Midbrain (tissue), 1 donor: ENCODE results near the gene CDH22.

Experiments used
- DNase-seq: peaks from one replicate; lab custom pipeline; 2025; lab: John Stamatoyannopoulos, UW

Gene CDH22

GRCh38 chr20:46323557-46323956 lies 15.3 kb upstream of the CDH22 start:
- DNase-seq: no peak

DNA sequence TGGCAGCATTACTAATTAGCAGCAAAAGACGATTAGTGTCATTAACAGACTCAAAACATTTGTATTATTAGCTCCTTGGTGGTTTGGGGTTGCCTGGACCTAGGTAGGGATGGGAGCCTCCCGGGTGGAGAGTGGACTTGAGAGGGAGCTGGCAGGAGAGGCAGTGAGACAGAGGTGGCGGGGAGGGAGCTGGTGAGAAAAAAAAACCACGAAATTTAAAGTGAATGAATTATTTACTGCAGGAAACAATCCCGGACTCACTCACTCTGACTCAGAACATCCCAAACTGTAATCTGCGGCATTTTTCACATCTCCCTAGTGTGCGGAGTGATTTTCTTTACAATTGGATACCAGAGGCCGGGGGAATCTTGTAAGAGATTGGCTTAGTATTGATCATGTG lies 14.3 kb upstream of the CDH22 start:
- no peak for DNase-seq

DNA sequence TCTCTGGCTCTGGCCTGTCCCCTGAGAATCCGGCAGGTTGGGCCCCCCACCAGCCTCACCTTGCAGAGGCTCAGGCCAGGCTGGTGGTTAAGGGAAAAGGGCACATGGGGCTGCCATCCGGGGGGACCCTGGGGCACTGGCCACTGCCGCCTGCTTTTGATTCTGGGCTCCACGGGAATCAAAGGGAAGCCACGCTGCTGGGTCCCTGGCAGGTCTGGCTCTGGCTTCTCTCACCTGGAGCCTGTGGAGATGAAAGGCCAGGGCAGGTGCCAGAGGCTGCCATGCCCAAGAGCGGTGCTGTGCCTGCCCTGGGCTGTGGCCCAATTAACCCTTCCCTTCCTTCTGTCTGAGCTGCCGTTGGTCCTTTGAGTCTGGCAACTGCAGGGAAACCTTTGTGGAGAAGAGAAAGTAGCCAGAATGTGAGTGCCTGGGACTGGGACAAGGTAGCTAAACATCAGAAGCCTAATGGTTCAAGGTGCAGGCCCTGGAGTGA lies 9.4 kb upstream of the CDH22 start:
- no peak for DNase-seq

- no peak for DNase-seq
These were observed 8.8 kb upstream of the CDH22 start for GRCh38 chr20:46316984-46317684.

DNA sequence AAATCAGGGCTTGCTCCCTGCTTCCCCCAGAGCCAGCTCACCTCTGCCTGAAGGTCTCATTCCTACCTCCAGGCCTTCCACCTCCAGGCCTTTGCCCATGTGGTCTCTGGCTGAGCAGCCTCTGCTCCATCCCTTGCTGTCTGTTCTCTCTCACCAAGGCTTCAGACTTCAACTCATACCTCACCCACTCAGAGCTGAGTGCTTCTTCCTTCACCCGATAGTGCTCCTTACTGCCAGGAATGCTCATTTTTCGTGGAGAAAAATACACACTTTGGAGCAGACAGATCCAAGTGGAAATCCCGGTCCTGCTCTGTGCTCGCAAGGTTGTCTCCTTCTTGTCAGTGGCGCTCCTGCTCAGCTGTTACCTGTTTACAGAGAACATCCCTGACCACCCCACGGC lies 7.0 kb upstream of the CDH22 start:
- no peak for DNase-seq

GRCh38 chr20:46312945-46313861 lies 4.9 kb upstream of the CDH22 start:
- DNase-seq: no peak

DNA sequence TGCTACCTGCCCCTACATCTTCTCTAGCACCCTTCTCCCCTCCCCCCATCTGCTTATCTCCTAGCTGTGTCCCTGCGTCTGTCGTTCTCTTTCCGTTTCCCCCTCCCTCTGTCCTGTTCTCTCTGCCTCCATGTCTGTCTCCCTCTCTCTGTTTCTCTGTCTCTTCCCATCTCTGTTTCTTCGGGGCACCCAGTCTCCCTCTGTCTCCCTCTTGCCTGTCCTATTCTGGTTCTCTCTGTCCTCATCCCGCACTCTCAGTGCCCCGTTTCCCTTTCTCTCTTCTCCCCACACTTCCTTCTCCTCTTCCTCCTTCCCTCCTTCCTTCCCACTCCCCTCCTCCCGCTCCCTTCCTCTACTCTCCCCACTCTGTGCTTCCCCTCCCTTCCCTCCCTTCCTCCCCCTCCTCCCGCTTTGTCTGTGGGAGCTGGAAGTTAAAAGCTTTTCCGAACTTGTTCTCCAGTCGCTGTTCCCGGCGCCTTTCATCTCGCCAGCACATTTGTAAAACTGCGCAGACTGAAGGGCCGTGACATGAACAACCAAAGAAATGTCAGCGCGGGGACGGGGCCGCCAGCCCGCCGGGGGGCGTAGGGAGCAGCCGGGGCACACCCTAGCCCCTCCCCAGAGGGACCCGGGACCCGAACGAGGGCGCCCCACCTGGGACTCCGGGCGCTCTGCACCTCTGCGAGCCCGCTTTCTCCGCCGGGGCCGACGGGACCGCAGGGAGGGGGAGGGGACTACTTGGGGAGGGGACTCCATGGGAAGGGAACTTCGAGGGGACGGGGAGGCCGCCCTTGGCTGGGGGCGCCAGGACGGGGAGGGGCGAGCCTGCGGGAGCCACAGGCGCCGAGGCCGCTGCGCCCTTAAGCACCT lies 4.0 kb upstream of the CDH22 start:
- DNase-seq: no peak

DNA sequence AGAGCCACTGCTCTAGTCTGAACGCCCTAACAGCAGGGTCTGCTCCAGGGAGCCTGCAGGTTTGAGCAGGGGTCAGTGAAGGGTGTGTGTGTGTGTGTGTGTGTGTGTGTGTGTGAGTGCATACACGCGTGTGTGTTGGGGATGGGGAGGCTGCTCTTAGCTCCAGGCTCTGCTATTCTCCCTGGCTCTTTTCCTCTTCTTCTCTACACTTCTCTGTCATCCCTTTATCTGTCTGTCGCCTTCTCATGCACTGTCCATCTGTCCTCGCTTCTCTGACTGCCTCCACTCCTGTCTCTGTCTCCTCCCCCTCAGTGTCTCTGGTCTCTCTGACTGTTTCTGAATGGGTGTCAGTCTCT lies 3.4 kb upstream of the CDH22 start:
- no peak for DNase-seq

DNA sequence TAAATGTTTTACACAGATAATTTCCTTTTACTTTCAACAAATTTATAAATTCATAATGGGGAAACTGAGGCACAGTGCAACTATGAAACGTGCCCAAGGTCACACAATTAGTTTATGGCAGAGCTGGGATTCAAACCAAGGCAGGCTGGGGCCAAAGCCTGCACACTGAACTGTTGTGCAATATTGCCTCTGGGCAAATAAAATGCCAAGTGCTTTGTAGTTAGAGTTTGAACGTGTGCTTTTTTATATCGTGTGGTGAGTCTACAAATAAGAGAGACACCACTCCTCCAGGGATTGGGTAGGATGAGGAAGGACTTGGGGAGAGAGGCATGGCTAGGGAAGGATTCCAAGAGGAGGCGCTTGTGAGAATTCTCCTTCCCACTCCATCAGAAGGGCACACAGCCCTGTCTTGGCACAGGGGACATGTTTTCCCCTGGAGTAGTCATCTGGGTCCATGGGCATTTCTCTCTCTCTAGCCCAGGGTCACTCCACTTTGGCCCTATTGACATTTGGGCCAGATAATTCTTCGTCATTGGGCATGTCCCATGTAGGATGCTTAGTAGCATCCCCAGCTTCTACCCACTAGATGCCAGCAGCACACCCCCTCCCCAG lies 2.8 kb upstream of the CDH22 start:
- DNase-seq: no peak

DNA sequence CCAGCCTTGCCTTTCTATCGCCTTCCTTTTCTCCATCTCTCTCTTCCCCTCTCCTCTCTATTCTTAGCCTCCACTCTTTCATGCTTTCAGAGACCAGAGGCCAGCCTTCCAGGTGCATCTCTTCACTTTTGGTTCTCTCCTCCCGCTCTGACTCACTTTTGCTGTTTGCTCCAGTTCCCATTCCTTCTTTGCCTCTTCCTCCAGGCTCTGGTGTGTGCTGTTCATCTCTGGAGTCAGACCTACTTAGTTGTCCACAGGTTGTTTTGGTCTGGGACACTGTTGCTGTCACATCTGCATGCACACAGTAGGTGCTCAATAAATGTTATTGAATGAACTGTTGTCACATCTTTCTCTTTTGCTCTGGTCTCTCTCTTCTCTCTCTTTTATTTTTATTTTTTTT lies 1.6 kb upstream of the CDH22 start:
- no peak for DNase-seq

GRCh38 chr20:46307999-46308257 lies 370 bp downstream of the CDH22 start:
- no peak for DNase-seq

DNA sequence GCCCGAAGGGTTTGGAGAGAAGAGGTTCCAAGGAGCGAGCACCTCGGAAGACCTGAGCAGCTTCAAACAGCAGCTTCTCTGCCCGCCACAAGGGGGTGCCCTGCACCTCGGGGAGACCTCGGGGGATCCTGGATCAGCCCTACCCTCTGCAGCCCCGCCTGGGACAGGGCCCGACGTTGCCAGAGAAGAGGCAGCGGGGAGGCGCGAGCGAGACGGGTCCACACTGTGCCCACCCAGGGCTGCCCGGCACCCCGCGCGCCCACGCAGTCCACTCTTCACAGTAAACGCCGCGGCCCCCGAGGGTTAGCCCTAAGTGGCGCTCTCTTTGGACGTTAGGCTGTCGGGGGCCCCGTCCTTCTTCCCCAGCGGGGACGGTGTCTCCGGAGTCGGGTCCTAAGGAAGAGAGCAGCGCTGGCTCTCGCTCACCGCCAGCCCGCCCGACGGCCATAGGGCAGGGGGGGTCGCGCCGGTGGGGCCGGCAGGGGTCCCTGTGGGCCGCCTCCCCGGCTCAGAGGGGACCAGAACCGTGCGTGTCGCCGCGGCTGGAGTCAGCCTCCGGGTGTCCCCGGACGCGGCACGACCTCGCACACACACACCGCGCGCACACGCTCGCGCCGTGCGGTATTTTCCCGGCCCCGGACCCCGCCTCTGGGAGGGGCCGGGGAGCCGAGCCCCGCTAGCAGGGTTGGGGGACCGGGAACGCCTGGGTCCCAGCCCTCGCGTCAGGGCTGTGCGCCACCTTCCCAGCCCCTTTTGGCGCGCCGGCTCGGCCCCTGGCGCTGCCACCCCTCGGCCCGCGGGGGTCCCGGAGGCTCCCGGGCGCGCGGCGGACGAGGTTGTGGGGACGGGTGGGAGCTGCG lies 929 bp downstream of the CDH22 start:
- peak; percentile 11 for DNase-seq

GRCh38 chr20:46306743-46307138 lies 1.6 kb downstream of the CDH22 start:
- no peak for DNase-seq

DNA sequence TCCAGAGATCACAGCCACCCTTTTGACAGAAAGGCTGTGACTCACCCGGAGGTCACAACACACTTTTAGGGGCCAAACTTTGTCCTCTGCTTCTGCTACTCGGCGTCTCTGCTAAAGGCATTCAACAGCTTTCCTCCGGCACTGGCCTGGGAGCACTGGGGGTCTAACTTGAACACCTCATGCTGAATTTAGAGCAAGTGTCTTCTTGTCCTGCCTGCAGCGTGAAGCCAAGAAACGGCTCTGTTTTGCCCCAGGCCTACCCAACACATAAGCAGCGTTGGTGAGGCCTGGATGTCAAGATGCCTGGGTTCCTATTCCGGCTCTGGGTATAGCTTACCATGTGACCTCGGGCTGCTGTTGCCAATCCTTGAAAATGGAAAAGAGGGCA lies 2.3 kb downstream of the CDH22 start:
- DNase-seq: no peak

DNA sequence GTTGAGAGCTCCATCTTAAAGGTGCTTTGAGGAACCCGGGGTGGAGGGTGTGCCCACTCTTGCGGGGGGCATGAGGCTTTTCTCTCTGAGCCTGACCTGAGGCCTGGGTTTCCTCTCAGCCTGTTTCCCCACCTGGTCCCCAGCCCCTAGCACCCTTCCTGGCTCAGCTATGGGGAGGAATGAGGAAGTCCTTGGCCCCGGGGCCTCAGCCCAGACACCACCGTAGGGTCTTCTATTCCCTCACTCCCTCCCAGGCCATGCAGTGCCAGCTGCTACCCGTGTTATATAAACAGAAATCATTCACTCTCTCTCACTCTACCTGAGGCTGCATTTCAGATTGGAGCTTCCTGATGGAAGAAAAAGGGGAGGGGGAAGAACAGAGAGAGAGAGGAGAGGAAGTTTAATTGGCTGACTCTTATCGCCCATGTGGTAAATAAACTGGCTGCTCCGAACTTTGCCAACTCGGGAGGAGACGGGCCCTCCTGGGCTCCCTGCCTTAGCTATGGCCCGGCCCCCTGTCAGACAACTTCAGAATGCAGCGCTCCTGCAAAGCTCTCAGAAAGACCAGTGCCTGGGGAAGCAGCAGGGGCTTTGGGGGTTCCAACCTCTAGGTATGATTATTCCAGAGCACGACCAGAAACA lies 2.8 kb downstream of the CDH22 start:
- DNase-seq: no peak

DNA sequence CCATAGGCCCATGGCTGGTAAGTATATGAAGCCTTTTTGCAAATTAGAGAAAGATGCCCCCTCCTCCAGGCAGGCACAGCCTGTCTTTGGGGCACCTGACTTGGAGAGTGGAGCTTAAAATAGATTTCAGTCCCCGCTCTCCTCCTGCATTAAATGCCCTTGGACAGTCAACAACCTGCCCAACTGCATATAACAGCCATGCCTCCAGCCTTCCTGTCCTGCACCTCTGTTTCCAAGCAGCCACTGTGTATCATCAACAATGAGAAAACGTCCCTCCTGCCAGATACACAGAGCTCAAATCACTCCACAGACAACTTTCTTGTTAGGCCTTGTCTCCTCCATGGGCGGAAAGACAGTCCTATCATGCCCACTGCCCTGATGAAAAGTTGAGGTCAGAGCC lies 3.4 kb downstream of the CDH22 start:
- DNase-seq: no peak

GRCh38 chr20:46304361-46304760 lies 3.9 kb downstream of the CDH22 start:
- no peak for DNase-seq

GRCh38 chr20:46303176-46303956 lies 4.9 kb downstream of the CDH22 start:
- no peak for DNase-seq

DNA sequence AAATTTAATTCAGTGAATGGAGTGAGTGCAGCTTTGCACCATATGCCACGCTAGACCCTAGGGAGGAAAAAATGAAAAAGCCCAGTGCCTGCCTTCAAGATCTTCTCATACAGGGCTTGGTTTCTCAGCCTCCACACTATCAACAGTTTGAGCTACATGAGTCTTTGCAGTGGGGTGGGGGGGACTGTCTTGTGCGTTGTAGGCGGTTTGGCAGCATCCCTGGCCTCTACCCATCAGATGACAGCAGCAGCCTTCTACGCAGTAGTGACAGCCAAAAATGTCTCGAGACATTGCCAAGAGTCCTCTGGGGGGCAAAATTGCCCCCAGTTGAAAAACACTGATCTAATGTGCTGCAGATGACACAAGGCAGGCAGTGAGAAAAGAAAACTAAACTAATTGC lies 6.2 kb downstream of the CDH22 start:
- DNase-seq: no peak

DNA sequence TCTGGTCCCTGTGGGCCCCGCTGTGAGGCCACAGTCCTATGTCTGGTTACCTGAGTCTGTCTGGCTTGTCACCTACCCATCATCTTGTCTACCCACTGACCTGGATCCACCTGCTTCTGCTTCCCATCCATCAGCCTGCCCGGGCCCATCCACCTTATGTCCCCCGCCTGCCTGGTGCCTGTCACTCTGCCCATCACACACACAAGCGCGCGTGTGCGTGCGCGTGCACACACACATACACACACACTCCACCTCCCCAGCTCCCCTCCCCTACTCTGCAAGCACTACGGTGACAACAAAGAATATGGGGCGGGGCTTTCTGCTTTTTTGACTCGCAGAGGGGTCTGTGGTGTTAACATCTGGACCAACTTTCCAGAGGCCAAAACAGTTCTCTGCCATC lies 8.0 kb downstream of the CDH22 start:
- no peak for DNase-seq
